ENCODE data around the gene SHF. TPM values are rescaled to one million over a fixed set of nuclear protein-coding genes. Genes with fewer than 3 reads are reported as not detected.

SHF gene, protein sequence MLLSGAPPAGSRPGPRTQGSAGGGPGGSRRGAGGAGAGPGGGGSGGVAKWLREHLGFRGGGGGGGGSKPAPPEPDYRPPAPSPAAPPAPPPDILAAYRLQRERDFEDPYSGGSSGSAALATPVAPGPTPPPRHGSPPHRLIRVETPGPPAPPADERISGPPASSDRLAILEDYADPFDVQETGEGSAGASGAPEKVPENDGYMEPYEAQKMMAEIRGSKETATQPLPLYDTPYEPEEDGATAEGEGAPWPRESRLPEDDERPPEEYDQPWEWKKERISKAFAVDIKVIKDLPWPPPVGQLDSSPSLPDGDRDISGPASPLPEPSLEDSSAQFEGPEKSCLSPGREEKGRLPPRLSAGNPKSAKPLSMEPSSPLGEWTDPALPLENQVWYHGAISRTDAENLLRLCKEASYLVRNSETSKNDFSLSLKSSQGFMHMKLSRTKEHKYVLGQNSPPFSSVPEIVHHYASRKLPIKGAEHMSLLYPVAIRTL
- total RNA-seq (2022; extraction: Qiagen RNA extraction; ENCODE audit: low read depth): 0.39 to 1.1 TPM (median 0.85 TPM) in 5 replicates

DNA sequence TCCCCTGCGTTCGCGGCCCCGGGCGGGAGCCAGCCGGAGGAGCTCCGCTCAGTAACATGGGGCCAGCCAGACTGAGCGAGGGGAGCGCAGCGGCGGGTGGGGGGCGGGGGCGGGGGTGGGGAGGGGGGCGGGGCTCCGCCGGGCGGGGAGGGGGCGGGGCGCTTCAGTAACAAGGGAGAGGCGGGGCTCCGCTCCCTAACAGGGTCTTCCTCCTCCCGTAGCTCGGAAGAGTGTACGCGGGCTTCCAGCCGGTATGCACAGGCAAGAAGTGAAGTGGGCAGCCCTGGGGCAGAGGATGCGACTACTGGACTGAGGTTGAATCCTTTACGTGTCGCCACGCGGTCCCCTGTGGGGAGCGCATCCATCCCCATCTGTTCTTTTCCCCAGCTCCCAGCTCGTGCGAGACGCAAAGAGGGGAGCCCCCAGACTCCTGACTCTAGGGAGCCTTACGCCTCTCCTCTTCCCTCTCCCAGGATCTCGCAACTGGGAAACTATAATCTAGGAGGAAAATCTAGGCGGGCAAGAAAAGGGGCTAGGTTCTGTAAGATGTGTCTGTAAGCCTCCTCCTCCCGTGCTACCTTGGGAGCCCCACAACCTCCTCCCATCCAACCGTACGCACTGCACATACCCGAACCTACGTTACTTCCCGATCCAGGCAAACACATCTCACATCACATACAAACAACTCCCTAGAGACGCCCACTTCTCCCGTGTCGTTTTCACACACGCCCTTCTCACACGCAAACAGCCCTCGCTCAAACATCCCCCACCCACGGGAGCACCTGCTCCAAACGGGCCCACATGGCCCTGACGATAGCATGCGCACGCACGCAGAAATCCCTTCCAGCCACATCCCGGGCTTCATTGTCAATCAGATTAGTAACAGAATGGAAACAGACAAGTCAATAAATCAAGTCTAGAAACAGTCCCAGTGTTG, at the start of gene SHF:
SHF (minus strand) TSS at position 73 of the 937 bp plus-strand sequence; CDS start at position 58, 15 bp downstream.

GRCh38 chr15:45129651-45130129, 58.1 kb downstream of the SHF start, which contains the start of the genes DUOX1 and DUOXA1:
Gene DUOX1, plus strand, starts transcription at chr15:45129994. Its CDS starts 1,973 bp downstream, at chr15:45131967.
Gene DUOXA1, minus strand, starts transcription at chr15:45129879. Its CDS starts 6,865 bp downstream, at chr15:45123014.

Other genes with a start within 250 kb of the SHF start
- not detected in 5 replicates for gene TERB2, start 231.3 kb downstream of the SHF start, total RNA-seq (2022; extraction: Qiagen RNA extraction; ENCODE audit: low read depth)
- gene SORD, start 164.8 kb downstream of the SHF start, total RNA-seq (2022; extraction: Qiagen RNA extraction; ENCODE audit: low read depth): 31.9 to 36.2 TPM (median 34.4 TPM) in 5 replicates
- 0.05 to 0.09 TPM (median 0.05 TPM) in 4 of 5 replicates, not detected in the other for gene DUOX2, start 73.8 kb downstream of the SHF start, total RNA-seq (2022; extraction: Qiagen RNA extraction; ENCODE audit: low read depth)
- not detected in 5 replicates for gene DUOXA2, start 73.6 kb downstream of the SHF start, total RNA-seq (2022; extraction: Qiagen RNA extraction; ENCODE audit: low read depth)
- 0.07 to 0.28 TPM (median 0.08 TPM) in 4 of 5 replicates, not detected in the other for gene DUOXA1, start 58.1 kb downstream of the SHF start, total RNA-seq (2022; extraction: Qiagen RNA extraction; ENCODE audit: low read depth)
- not detected in 5 replicates for gene DUOX1, start 58.0 kb downstream of the SHF start, total RNA-seq (2022; extraction: Qiagen RNA extraction; ENCODE audit: low read depth)
- gene SLC28A2, start 64.3 kb upstream of the SHF start, total RNA-seq (2022; extraction: Qiagen RNA extraction; ENCODE audit: low read depth): not detected in 5 replicates
- 1.8 to 4.2 TPM (median 2.2 TPM) in 5 replicates for gene GATM, start 190.6 kb upstream of the SHF start, total RNA-seq (2022; extraction: Qiagen RNA extraction; ENCODE audit: low read depth)